GM23338 (cell line): ENCODE results near the gene SPATC1L. TPM values are rescaled to one million over a fixed set of nuclear protein-coding genes. Genes with fewer than 3 reads are reported as not detected.

Source experiments
- ATAC-seq: fragments of 200-7000 bp; cut with Tn5 transposase; 3 replicates; pipeline ENCODE4 v1.9.1; 2020
- DNase-seq: peaks from one replicate; pipeline ENCODE4 v3.0.0-alpha.2; 2015; ENCODE audit warnings: low spot score
- H2AFZ ChIP-seq: fragments of 200-600 bp; sonication (generic); 2 replicates; pipeline ENCODE4 v1.8.0; 2016; ENCODE audit warnings: antibody characterized with exemption, mild to moderate bottlenecking, moderate library complexity
- H3F3A ChIP-seq: fragments of 200-600 bp; sonication (generic); replicated peaks from 2 replicates; pipeline ENCODE4 v1.8.0; 2017; ENCODE audit warnings: antibody characterized with exemption, mixed run types, low read depth
- H3K27ac ChIP-seq: fragments of 200-600 bp; sonication (generic); 2 replicates; pipeline ENCODE4 v1.6.1; 2016; ENCODE audit warnings: low read depth
- H3K27me3 ChIP-seq: fragments of 200-600 bp; sonication (generic); 2 replicates; pipeline ENCODE4 v1.8.0; 2016; ENCODE audit warnings: mild to moderate bottlenecking, mixed run types, moderate library complexity; ENCODE audit not compliant: insufficient read depth
- H3K36me3 ChIP-seq: fragments of 200-600 bp; sonication (generic); 2 replicates; pipeline ENCODE4 v1.8.0; 2016; ENCODE audit warnings: mild to moderate bottlenecking; ENCODE audit not compliant: insufficient read depth
- H3K4me1 ChIP-seq: fragments of 200-600 bp; sonication (generic); 2 replicates; pipeline ENCODE4 v1.8.0; 2016; ENCODE audit warnings: mild to moderate bottlenecking, moderate library complexity; ENCODE audit not compliant: insufficient read depth
- H3K4me2 ChIP-seq: fragments of 200-600 bp; sonication (generic); 2 replicates; pipeline ENCODE4 v1.7.1; 2017; ENCODE audit warnings: mixed run types
- H3K4me3 ChIP-seq: fragments of 200-600 bp; sonication (generic); 2 replicates; pipeline ENCODE4 v1.6.1; 2016; ENCODE audit warnings: mixed run types
- H3K79me2 ChIP-seq: fragments of 200-600 bp; sonication (generic); replicated peaks from 2 replicates; pipeline ENCODE4 v1.8.0; 2017; ENCODE audit warnings: mild to moderate bottlenecking; ENCODE audit not compliant: insufficient read depth
- H3K9me2 ChIP-seq: fragments of 200-600 bp; sonication (generic); 2 replicates; pipeline ENCODE4 v1.8.0; 2017; ENCODE audit not compliant: insufficient read depth
- H4K20me1 ChIP-seq: fragments of 200-600 bp; sonication (generic); replicated peaks from 2 replicates; pipeline ENCODE4 v1.8.0; 2017; ENCODE audit warnings: mild to moderate bottlenecking; ENCODE audit not compliant: insufficient read depth
- H3K27ac Mint-ChIP-seq: 2 replicates; pipeline ENCODE4 v1.8.0; 2020; ENCODE audit warnings: inconsistent platforms, mild to moderate bottlenecking, moderate library complexity, mixed read lengths
- H3K27me3 Mint-ChIP-seq: 3 replicates; pipeline ENCODE4 v1.8.0; 2022; ENCODE audit warnings: low read depth, mild to moderate bottlenecking, moderate library complexity, mixed read lengths, inconsistent platforms; ENCODE audit not compliant: insufficient read depth, poor library complexity
- H3K36me3 Mint-ChIP-seq: 3 replicates; pipeline ENCODE4 v1.8.0; 2021; ENCODE audit warnings: low read depth, mild to moderate bottlenecking, inconsistent platforms, moderate library complexity, mixed read lengths
- H3K4me1 Mint-ChIP-seq: 3 replicates; pipeline ENCODE4 v1.8.0; 2020; ENCODE audit warnings: mild to moderate bottlenecking, inconsistent platforms, mixed read lengths
- H3K4me3 Mint-ChIP-seq: 3 replicates; pipeline ENCODE4 v1.8.0; 2021; ENCODE audit warnings: moderate library complexity, mild to moderate bottlenecking, inconsistent platforms, mixed read lengths
- H3K9me3 Mint-ChIP-seq: 3 replicates; pipeline ENCODE4 v1.8.0; 2020; ENCODE audit warnings: moderate library complexity, mild to moderate bottlenecking, inconsistent platforms, mixed read lengths
- CREB1 ChIP-seq: fragments of 250-450 bp; sonication (Bioruptor Pico); IDR thresholded peaks from 2 replicates; pipeline ENCODE4 v1.5.0; 2020; ENCODE audit warnings: low read depth, mild to moderate bottlenecking, moderate library complexity
- CTCF ChIP-seq, 2 experiments: fragments of 200-600 bp in 1 of 2; sonication (generic) in 1 of 2; conservative IDR thresholded peaks; 2 replicates each; pipeline versions ENCODE4 v1.5.1 to v1.6.1; 2016 to 2017; ENCODE audit warnings: antibody characterized with exemption in 2 of 2, low read depth in 2 of 2, mild to moderate bottlenecking in 2 of 2, moderate library complexity in 1 of 2
- REST ChIP-seq: IDR thresholded peaks from one replicate; pipeline ENCODE4 v1.6.1; 2018; ENCODE audit warnings: antibody characterized with exemption; ENCODE audit not compliant: unreplicated experiment
- STAT1 ChIP-seq: IDR thresholded peaks from one replicate; pipeline ENCODE4 v1.6.1; 2016; ENCODE audit warnings: antibody characterized with exemption; ENCODE audit not compliant: unreplicated experiment
- ZNF462 ChIP-seq: fragments of 250-450 bp; sonication (Bioruptor Pico); IDR thresholded peaks from 2 replicates; pipeline ENCODE4 v1.5.0; 2020; ENCODE audit warnings: mild to moderate bottlenecking, moderate library complexity
- polyA plus RNA-seq: library from polyadenylated mRNA; unstranded; fragments of >200 nt; fragmentation: Nextera tagmentation; extraction: Ambion mirVana; gene quantifications from 2 replicates; pipeline ENCODE4 v1.2.1, GENCODE V29; 2016
- total RNA-seq: library from RNA; depleted of rRNA; stranded (reverse); fragments of >200 nt; shearing (Covaris generic); gene quantifications from 2 replicates; pipeline ENCODE4 v1.2.3, GENCODE V29; 2014

SPATC1L gene
- total and polyA plus RNA-seq, 2 experiments from 2014 or later = 37.6 to 70.2 TPM

- TF ChIP-seq CTCF (conservative IDR thresholded peaks at IDR 0.05; ENCODE audit: low read depth in 2 of 2) = no peak
- no peak for TF ChIP-seq ZNF462 (CRISPR knock-in tag)
- no peak for TF ChIP-seq CREB1
- no peak for TF ChIP-seq REST
- TF ChIP-seq STAT1 = no peak
These were observed 24.2 kb downstream of the SPATC1L start for GRCh38 chr21:46159841-46160656.

More at GRCh38 chr21:46159841-46160656, 24.2 kb downstream of the SPATC1L start:
- no peak overlapping the region for H3K4me3 ChIP-seq
- no peak for DNase-seq
- H4K20me1 ChIP-seq = no peaks in the 10 kb centered on the region; the same call in 1 of the 2 replicates
- Mint-ChIP-seq H3K27me3 (peaks cover 27% of the 10 kb centered on the region), H3K27ac (no peak overlapping the region), H3K36me3 (peaks cover 50% of the 10 kb centered on the region), H3K4me3 (no peak overlapping the region), H3K4me1 (no peaks in the 10 kb centered on the region), H3K9me3 (peaks cover 20% of the 10 kb centered on the region)
- no peaks in the 10 kb centered on the region for H3K36me3 ChIP-seq
- H3K79me2 ChIP-seq = peaks cover 6% of the 10 kb centered on the region
- H3K9me2 ChIP-seq = no peaks in the 10 kb centered on the region
- H3F3A ChIP-seq = 0 out of 2 replicates have a peak, but pooled peaks cover 4% of the 10 kb centered on the region
- H3K27me3 ChIP-seq = no peaks in the 10 kb centered on the region
- H3K4me2 ChIP-seq = no peak overlapping the region
- H2AFZ ChIP-seq = no peak overlapping the region
- no peak for ATAC-seq
- H3K27ac ChIP-seq = no peak overlapping the region
- no peaks in the 10 kb centered on the region for H3K4me1 ChIP-seq
